Stimulated activated CD8-positive, alpha-beta memory T cell treated with anti-CD3 and anti-CD28 coated beads, Interleukin-15, amount 100 ng/mL, for 1 hour (primary cell): Measurements from ENCODE around the gene CFAP221.

Source experiments
- DNase-seq: peaks from one replicate; pipeline ENCODE4 v3.0.0-alpha.2; 2020; ENCODE audit warnings: low read depth

CFAP221 gene

DNA sequence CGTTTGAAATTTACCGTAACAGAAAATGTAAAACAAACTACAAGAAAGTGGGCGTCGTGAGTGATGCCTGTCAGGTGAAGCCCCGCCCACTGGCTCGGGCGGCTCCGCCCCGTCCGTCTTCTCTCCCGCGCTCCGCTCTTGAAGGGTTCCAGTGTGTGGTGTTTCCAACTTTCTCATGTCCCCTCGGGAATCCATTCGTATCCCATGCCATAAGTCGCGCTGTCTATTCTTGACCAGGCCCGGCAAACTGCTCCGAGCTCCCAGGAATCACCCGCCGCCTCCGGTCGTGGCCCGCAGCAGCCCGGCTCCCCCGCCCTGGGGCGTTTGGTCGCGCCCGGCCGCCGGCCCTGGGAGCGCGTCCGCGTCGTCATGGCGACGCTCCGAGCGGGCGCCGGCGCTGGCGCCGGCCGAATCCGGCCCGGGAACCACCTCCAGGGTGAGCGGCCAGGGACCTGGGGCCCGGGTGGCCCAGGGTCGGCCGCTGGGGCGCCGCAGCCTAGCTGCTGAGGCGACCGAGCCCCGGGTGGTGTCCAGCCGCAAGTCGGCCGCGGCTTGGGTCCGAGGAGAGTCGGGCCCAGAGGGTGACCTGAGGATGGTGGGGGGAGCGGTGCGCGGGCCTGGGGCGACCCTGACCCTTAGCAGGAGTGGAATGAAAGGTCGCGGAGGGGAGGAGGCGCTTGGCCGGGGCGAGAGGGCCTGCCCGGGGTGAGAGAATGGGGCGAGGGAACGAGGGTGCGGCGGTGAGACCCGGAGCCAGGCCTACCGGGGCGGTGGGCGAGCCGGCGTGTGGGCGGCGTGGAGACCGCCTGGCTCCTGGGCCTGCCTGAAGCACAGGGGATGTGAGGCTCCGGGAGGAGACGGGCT is at the start of gene CFAP221:
CFAP221 (plus strand) TSS at position 375 of the 864 bp plus-strand sequence. CDS start 1,683 bp downstream, outside the sequence.
- DNase-seq, result no peak

GRCh38 chr2:119495948-119496347 is 48.3 kb upstream of the CFAP221 start:
- DNase-seq, result no peak

DNA sequence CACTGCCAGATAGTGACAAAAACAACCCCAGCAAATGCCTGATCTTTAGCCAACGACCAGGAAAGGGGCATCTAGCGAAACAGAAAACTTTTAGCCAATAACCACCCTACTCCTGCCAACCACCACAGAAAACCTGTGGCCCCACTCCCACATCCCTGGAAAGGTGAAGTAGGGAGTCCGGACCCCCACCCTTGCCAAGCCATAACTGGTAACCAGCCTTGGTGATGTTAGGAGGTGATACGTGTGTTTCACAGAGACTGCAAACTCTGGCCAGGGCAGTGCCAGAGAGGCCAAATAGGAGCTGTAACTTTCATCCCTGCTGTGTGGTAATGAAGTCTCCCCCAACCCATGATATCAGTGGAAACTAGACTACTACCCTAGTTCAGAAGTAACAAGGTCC is 47.6 kb upstream of the CFAP221 start:
- no peak for DNase-seq

DNA sequence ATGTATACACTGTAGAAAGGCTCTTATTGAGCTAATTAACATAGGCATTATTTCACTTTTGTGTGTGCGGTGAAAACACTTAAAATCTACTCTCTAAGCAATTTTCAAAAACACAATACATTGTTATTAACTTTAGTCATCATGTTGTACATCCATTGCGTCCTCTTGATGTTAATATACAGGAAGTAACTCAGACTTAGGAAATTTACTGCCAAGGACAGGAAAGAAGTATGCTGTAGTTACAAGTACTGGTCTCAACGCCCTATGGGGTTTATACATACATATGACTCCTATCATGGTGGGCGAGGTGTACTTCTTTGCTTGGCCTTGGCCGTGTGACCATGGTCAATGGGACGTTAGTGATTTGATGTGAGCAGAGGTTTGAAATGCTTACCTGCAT is 35.5 kb upstream of the CFAP221 start:
- DNase-seq, result no peak

DNA sequence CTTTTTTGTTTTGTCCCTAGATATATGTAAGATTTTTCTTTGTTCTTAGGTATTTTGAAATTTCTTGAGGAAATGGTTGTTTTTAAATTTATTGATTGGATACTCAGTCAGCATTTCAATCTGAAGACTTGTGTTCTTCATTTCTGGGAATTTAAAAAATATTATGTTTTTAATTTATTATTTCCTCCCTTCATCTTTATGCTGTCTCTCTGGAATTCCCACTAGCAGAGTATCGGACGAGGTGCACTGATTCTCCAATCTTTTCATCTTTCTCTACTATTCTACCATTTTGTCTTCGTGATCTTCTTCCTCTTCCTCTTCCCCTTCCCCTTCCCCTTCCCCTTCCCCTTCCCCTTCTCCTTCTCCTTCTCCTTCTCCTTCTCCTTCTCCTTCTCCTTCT is 32.3 kb upstream of the CFAP221 start:
- DNase-seq, result no peak

DNA sequence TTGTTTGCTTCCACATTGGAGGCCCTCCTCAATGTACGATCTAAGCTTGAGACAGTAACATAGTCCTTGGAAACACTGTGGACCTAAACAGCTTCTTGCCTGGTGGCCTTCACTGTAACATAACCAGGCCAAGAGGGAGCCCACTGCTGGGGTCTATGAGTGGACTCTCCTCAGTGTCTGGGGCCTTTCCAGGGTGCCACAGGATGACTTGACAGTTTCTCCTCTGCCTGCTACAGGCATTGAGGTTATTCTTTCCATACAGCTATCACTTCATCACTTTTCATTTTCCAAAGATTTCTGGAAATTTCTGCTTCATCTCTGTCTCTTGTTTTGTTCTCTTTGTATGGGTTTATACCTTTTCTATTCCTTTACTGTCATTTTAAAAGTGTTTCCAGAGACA is 31.3 kb upstream of the CFAP221 start:
- DNase-seq, result no peak

DNA sequence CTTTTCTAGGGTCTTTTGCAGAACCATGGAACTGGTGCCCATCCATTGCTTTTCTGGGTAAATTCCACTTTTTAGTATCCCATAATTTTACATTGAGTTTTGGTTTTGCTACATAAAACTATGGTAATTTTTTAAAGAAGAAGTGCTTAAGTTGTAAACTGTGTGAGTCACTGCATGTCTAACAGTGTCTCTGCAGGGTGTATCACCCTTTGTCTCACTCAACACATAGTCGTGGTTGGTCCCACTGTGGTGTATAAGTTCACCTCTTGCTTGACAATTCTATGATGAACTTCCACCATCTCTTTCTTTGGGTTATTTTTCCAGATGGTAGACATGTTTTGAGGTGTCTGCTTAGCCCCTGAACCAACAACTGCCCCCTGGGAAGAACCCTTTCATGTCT is 30.4 kb upstream of the CFAP221 start:
- no peak for DNase-seq

DNA sequence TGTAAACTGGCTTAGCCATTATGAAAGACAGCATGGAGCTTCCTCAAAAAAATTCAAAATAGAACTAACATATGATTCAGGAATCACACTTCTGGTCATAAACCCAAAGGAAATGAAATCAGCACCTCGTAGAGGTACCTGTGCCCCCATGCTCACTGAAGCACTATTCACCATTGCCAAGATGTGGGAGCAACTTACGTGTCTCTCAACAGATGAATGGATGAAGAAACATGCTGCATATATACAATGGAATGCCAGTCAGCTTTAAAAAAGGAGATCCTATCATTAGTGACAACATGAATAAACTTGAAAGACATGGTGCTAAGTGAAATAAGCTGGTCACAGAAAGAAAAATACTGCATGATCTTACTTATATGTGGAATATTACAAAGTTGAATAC is 28.1 kb upstream of the CFAP221 start:
- no peak for DNase-seq

- DNase-seq, result no peak
Observed at GRCh38 chr2:119517433-119517832, 26.8 kb upstream of the CFAP221 start.

DNA sequence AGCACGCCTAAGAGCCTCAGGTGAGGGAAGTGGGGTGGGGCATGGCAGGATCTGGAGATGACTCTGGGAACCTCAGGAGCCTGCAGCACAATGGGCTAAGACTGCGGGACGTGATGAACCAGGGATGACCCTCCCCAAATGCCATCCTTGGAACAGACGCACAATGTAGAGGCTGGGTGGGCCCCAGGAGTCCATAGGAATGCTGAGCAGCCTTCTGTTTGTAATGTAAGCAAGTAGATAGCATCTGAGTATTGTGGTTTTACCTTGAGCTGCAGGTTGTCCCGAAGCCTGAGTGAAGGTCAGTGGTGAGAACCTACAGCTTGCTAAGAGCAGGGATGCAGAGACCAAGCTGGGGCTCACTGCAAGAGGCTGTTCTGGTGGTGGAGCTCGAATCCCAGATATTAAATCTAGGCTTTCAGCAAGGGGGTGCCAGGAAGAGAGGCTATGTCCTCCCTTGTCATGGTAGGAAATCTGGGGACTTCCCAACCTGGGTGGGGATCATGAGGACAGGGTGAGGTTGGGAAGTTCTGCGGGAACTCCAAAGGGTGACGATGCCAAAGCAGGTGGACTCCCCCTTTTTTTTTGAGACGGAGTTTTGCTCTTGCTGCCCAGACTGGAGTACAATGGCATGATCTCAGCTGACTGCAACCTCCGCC is 25.7 kb upstream of the CFAP221 start:
- DNase-seq, result no peak

DNA sequence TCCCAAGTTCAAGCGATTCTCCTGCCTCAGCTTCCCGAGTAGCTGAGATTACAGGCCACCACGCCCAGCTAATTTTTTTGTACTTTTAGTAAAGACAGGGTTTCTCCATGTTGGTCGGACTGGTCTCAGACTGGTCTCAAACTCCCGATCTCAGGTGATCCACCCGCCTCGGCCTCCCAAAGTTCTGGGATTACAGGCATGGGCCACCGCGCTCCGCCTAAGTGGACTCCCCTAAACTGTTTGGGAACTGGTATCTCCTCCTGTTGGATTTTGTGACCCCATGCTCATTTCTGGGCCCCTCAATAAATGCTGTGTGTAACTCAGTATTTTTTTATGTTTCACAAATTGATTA is 25.2 kb upstream of the CFAP221 start:
- no peak for DNase-seq

GRCh38 chr2:119520696-119521432 is 23.4 kb upstream of the CFAP221 start:
- no peak for DNase-seq

- DNase-seq, result no peak
Observed at GRCh38 chr2:119521433-119522050, 22.7 kb upstream of the CFAP221 start.

- no peak for DNase-seq
Observed at GRCh38 chr2:119522671-119523070, 21.6 kb upstream of the CFAP221 start.

- DNase-seq, result no peak
Observed at GRCh38 chr2:119523383-119523951, 20.8 kb upstream of the CFAP221 start.

DNA sequence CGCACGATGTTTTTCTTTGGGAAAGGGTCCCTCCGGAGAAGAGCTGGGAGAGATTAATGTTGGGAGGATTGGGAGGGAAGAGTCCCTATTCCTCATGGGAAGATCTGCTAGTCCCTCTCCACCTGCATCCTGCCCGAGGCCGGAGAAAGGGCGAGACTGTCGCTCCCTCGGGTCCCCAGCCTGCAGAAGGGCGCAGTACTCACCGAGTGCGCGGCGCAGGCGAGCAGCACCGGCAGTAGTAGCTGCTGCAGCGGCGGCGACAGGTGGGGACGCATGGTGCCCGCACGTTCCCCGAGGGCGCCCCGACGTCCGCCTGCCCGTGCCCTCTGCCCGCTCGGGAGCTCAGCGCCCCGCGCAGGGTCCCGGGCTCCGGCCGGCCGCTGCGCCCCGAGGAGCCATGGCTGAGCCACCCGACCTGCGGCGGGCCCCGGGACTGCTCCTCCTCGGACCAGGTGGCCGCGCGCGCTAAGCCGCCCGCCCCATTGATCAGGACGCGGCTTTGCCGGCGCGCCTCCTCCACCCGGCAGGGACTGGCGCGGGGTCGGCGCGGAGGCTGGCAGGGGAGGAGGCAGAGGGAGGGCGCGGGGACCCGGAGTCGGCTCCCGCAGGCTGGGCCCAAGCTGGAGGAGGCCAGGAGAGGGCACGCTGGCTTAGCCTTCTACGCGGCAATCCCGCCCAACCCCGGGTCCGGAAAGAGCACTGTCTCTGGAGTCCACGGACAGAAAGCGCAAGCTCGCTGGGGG is 20.1 kb upstream of the CFAP221 start, which contains the start of gene SCTR:
SCTR (minus strand) TSS at position 532 of the 743 bp plus-strand sequence; CDS start at position 275, 257 bp downstream.
- no peak for DNase-seq

DNA sequence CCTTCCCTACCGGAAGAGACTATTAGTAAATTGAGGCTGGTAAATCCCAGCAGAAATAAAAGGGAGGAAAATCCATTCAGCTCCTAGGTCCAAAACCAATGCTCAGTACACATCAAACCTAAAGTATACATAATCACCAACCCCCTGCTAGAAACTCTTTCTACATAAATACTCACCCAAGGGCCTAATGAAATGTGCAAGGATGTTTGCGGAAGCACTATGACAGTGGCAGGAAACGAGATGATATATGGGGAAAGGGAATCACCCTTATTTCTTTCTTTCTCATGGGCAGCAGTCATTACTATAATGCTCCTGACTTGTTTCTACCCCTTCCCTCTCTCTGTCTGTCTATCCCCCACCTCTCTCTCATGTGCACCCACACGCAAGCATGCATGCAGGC is 18.6 kb upstream of the CFAP221 start:
- no peak for DNase-seq

- no peak for DNase-seq
Observed at GRCh38 chr2:119527999-119528398, 16.2 kb upstream of the CFAP221 start.

GRCh38 chr2:119531292-119531691 is 13.0 kb upstream of the CFAP221 start:
- DNase-seq, result no peak

DNA sequence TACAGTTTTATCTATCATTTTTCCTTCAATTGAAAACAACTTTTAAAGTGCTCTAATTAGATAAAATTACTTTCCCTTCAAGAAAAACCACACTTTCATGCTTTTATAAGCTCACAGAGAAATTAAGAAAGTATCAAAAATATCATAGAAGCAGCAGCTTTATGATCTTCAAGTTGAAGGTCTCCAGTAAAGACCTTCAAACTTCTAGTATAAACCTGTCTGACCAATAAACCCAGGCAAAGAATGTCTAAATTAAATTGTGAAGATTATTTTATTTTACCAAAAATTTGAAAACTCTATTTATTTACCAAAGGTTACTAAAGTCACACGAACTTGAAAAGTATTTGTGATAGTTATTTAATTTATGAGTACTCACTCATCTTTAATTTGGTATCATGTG is 10.7 kb upstream of the CFAP221 start:
- no peak for DNase-seq

DNA sequence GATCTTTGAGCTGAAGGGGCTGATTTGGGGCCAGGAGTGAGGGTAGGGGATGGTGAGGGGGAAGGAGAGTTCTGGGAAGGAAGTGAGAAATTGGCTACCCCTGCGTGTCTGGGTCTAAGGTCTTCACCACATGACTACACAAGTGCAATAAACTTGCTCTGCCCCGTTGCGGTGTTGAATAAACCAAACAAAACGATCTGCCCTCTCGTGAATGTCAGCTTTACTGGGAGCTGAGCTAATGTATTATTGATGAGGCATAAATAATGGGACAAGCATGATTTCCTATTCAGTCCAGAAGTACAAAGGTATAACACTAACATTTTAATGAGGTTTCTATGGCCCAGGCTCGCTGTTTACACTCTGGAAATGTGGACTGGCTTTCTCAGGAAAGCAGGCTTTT is 8.0 kb upstream of the CFAP221 start:
- DNase-seq, result no peak
